HG03342 (cell line): ENCODE measurements around the gene VEGFD.
"Not testable (repeated sequence)": the region's sequence is repeated elsewhere in the genome, so short reads cannot be mapped to it uniquely, and the experiment has no call there.

Experiments
- ATAC-seq: cut with Tn5 transposase; IDR thresholded peaks from one replicate; pipeline ENCODE4 v1.9.1; 2021; ENCODE audit warnings: mild to moderate bottlenecking, moderate library complexity; ENCODE audit not compliant: unreplicated experiment

Gene VEGFD

GRCh38 chrX:15314472-15314871 lies 69.7 kb downstream of the VEGFD start:
- ATAC-seq, result no peak

- no peak for ATAC-seq
Observed at GRCh38 chrX:15311119-15311518, 73.1 kb downstream of the VEGFD start.

GRCh38 chrX:15310117-15310516 lies 74.1 kb downstream of the VEGFD start:
- ATAC-seq, result no peak

- ATAC-seq, result not testable (repeated sequence)
Observed at GRCh38 chrX:15305899-15306298, 78.3 kb downstream of the VEGFD start.

- no peak for ATAC-seq
Observed at GRCh38 chrX:15301924-15302323, 82.3 kb downstream of the VEGFD start.

GRCh38 chrX:15299941-15300851 lies 84.0 kb downstream of the VEGFD start:
- ATAC-seq, result no peak

- no peak for ATAC-seq
Observed at GRCh38 chrX:15298780-15299179, 85.4 kb downstream of the VEGFD start.

GRCh38 chrX:15298201-15298600 lies 86.0 kb downstream of the VEGFD start:
- ATAC-seq, result no peak
